Osteoblast (primary cell): ENCODE measurements around the gene GAPDHS. TPM values are rescaled to one million over a fixed set of nuclear protein-coding genes. Genes with fewer than 3 reads are reported as not detected.

Experiments used
- DNase-seq: peaks from one replicate; pipeline ENCODE4 v3.0.0; 2011; ENCODE audit warnings: low spot score, mixed read lengths; ENCODE audit not compliant: insufficient read length; ENCODE audit errors: missing footprints
- H2AFZ ChIP-seq: 2 replicates; pipeline ENCODE4 v1.6.0; 2011; ENCODE audit warnings: mild to moderate bottlenecking, low read length
- H3K27ac ChIP-seq: 2 replicates; pipeline ENCODE4 v1.5.1; 2011; ENCODE audit warnings: mild to moderate bottlenecking, low read depth, low read length, moderate library complexity
- H3K27me3 ChIP-seq: 2 replicates; pipeline ENCODE4 v1.6.0; 2012; ENCODE audit warnings: mild to moderate bottlenecking, control low read depth, inconsistent platforms, low read length, moderate library complexity; ENCODE audit not compliant: insufficient read depth
- H3K36me3 ChIP-seq: 2 replicates; pipeline ENCODE4 v1.5.1; 2011; ENCODE audit warnings: mild to moderate bottlenecking, low read length, control low read depth, moderate library complexity; ENCODE audit not compliant: insufficient read depth
- H3K4me1 ChIP-seq: 2 replicates; pipeline ENCODE4 v1.5.1; 2011; ENCODE audit warnings: mild to moderate bottlenecking, low read length, control low read depth, moderate library complexity; ENCODE audit not compliant: insufficient read depth
- H3K4me2 ChIP-seq: 2 replicates; pipeline ENCODE4 v1.6.0; 2011; ENCODE audit warnings: mild to moderate bottlenecking, low read length; ENCODE audit not compliant: insufficient read depth
- H3K4me3 ChIP-seq: fragments of 200-600 bp; sonication (generic); 3 replicates; pipeline ENCODE4 v1.5.1; 2012; ENCODE audit warnings: mild to moderate bottlenecking, low read length, inconsistent platforms; ENCODE audit not compliant: insufficient read depth
- H3K79me2 ChIP-seq: 2 replicates; pipeline ENCODE4 v1.6.0; 2012; ENCODE audit warnings: mild to moderate bottlenecking, low read length, control low read depth, inconsistent platforms; ENCODE audit not compliant: insufficient read depth
- H3K9me3 ChIP-seq: 2 replicates; pipeline ENCODE4 v1.5.1; 2011; ENCODE audit warnings: low read depth, low read length, control low read depth
- H4K20me1 ChIP-seq: 2 replicates; pipeline ENCODE4 v1.6.0; 2012; ENCODE audit warnings: mild to moderate bottlenecking, low read length, control low read depth; ENCODE audit not compliant: insufficient read depth
- CTCF ChIP-seq: IDR thresholded peaks from 2 replicates; pipeline ENCODE4 v1.5.1; 2011; ENCODE audit warnings: mild to moderate bottlenecking, low read depth, low read length, moderate library complexity; ENCODE audit errors: extremely low read depth
- total RNA-seq: library from RNA; depleted of rRNA; stranded (reverse); fragments of >200 nt; gene quantifications from 2 replicates; pipeline ENCODE4 v1.2.3, GENCODE V29; 2012

Gene GAPDHS
- total RNA-seq, 1 donor = not detected

GRCh38 chr19:35556025-35556590 lies 22.9 kb downstream of the GAPDHS start:
- no peaks in the 10 kb centered on the region for H3K79me2 ChIP-seq

GRCh38 chr19:35556846-35557538 lies 23.7 kb downstream of the GAPDHS start:
- H3K4me2 ChIP-seq = no peak overlapping the region
- peaks cover 15% of the 10 kb centered on the region for H3K27me3 ChIP-seq
- H3K36me3 ChIP-seq = no peaks in the 10 kb centered on the region
- H3K79me2 ChIP-seq = no peaks in the 10 kb centered on the region
- no peak for TF ChIP-seq CTCF
- no peak overlapping the region for H2AFZ ChIP-seq
- H3K27ac ChIP-seq = no peak overlapping the region
- no peaks in the 10 kb centered on the region for H3K4me1 ChIP-seq
- DNase-seq = peak; percentile 51
- no peak overlapping the region for H3K4me3 ChIP-seq
- no peaks in the 10 kb centered on the region for H4K20me1 ChIP-seq
- no peaks in the 10 kb centered on the region for H3K9me3 ChIP-seq

More at GRCh38 chr19:35556025-35556590, 22.9 kb downstream of the GAPDHS start:
- no peaks in the 10 kb centered on the region for H3K36me3 ChIP-seq
- no peak for TF ChIP-seq CTCF
- no peak overlapping the region for H3K4me2 ChIP-seq
- no peaks in the 10 kb centered on the region for H3K4me1 ChIP-seq
- H3K27me3 ChIP-seq = peaks cover 15% of the 10 kb centered on the region
- no peaks in the 10 kb centered on the region for H4K20me1 ChIP-seq
- peak; percentile 38 for DNase-seq
- no peak overlapping the region for H3K27ac ChIP-seq
- no peak overlapping the region for H2AFZ ChIP-seq
- H3K9me3 ChIP-seq = no peaks in the 10 kb centered on the region
- no peak overlapping the region for H3K4me3 ChIP-seq

DNA sequence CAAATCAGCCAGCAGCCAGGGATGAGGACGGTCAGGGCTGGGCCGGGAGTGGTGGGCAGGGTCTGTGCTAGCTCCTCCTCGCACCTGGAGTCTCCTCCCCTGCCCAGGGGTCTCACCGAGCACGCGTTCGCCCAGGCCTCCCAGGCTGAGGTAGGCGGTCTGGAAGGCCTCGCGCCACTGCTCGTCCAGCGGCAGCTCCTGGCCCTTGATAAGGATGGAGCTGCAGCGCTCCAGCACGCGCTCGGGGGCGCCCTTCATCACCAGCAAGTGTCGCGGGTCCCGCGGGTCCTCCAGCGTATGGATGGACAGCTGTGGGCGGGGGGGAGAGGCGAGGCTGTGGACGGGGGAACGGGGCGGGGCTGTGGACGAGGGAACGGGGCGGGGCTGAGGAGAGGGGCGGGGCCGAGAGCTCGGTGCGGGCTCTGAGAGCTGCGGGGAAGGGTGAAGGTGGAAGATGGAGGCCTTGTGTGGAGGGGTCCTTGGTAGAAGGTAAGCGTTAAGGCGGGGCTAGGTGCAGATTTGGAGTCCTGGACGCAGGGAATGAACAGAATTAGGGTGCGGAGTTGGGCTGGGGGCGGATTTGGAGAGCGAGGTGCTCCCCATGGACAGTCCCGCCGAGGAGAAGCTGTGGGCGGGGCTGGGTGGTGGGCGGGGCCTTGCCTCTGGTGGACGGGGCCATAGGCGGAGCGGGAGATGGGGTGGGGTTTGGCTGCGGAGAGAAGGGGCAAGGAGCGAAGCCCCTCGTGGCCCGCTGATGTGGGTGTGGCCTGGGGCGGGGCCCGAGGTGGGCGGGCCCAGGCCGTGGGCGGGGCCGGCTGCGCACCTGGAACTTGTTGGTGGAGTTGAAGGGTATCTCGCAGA lies 24.5 kb downstream of the GAPDHS start:
- no peak overlapping the region for H3K27ac ChIP-seq
- TF ChIP-seq CTCF = no peak
- H3K4me3 ChIP-seq = peak overlapping the region; percentile 56
- H4K20me1 ChIP-seq = no peaks in the 10 kb centered on the region
- H3K4me1 ChIP-seq = no peaks in the 10 kb centered on the region
- no peaks in the 10 kb centered on the region for H3K9me3 ChIP-seq
- peak overlapping the region; percentile 75 for H3K4me2 ChIP-seq
- H3K36me3 ChIP-seq = no peaks in the 10 kb centered on the region
- DNase-seq = peak; percentile 89
- peaks cover 15% of the 10 kb centered on the region for H3K27me3 ChIP-seq
- peak overlapping the region; percentile 56 for H2AFZ ChIP-seq
- no peaks in the 10 kb centered on the region for H3K79me2 ChIP-seq
